GM23338 (cell line): ENCODE measurements around the gene MBD2. TPM values are rescaled to one million over a fixed set of nuclear protein-coding genes. Genes with fewer than 3 reads are reported as not detected.

ENCODE experiments used
- ATAC-seq: fragments of 200-7000 bp; cut with Tn5 transposase; 3 replicates; pipeline ENCODE4 v1.9.1; 2020
- DNase-seq: peaks from one replicate; pipeline ENCODE4 v3.0.0-alpha.2; 2015; ENCODE audit warnings: low spot score
- H2AFZ ChIP-seq: fragments of 200-600 bp; sonication (generic); 2 replicates; pipeline ENCODE4 v1.8.0; 2016; ENCODE audit warnings: antibody characterized with exemption, mild to moderate bottlenecking, moderate library complexity
- H3F3A ChIP-seq: fragments of 200-600 bp; sonication (generic); replicated peaks from 2 replicates; pipeline ENCODE4 v1.8.0; 2017; ENCODE audit warnings: antibody characterized with exemption, mixed run types, low read depth
- H3K27ac ChIP-seq: fragments of 200-600 bp; sonication (generic); 2 replicates; pipeline ENCODE4 v1.6.1; 2016; ENCODE audit warnings: low read depth
- H3K27me3 ChIP-seq: fragments of 200-600 bp; sonication (generic); 2 replicates; pipeline ENCODE4 v1.8.0; 2016; ENCODE audit warnings: mild to moderate bottlenecking, mixed run types, moderate library complexity; ENCODE audit not compliant: insufficient read depth
- H3K36me3 ChIP-seq: fragments of 200-600 bp; sonication (generic); 2 replicates; pipeline ENCODE4 v1.8.0; 2016; ENCODE audit warnings: mild to moderate bottlenecking; ENCODE audit not compliant: insufficient read depth
- H3K4me1 ChIP-seq: fragments of 200-600 bp; sonication (generic); 2 replicates; pipeline ENCODE4 v1.8.0; 2016; ENCODE audit warnings: mild to moderate bottlenecking, moderate library complexity; ENCODE audit not compliant: insufficient read depth
- H3K4me2 ChIP-seq: fragments of 200-600 bp; sonication (generic); 2 replicates; pipeline ENCODE4 v1.7.1; 2017; ENCODE audit warnings: mixed run types
- H3K4me3 ChIP-seq: fragments of 200-600 bp; sonication (generic); 2 replicates; pipeline ENCODE4 v1.6.1; 2016; ENCODE audit warnings: mixed run types
- H3K79me2 ChIP-seq: fragments of 200-600 bp; sonication (generic); replicated peaks from 2 replicates; pipeline ENCODE4 v1.8.0; 2017; ENCODE audit warnings: mild to moderate bottlenecking; ENCODE audit not compliant: insufficient read depth
- H3K9me2 ChIP-seq: fragments of 200-600 bp; sonication (generic); 2 replicates; pipeline ENCODE4 v1.8.0; 2017; ENCODE audit not compliant: insufficient read depth
- H4K20me1 ChIP-seq: fragments of 200-600 bp; sonication (generic); replicated peaks from 2 replicates; pipeline ENCODE4 v1.8.0; 2017; ENCODE audit warnings: mild to moderate bottlenecking; ENCODE audit not compliant: insufficient read depth
- H3K27ac Mint-ChIP-seq: 2 replicates; pipeline ENCODE4 v1.8.0; 2020; ENCODE audit warnings: inconsistent platforms, mild to moderate bottlenecking, moderate library complexity, mixed read lengths
- H3K27me3 Mint-ChIP-seq: 3 replicates; pipeline ENCODE4 v1.8.0; 2022; ENCODE audit warnings: low read depth, mild to moderate bottlenecking, moderate library complexity, mixed read lengths, inconsistent platforms; ENCODE audit not compliant: insufficient read depth, poor library complexity
- H3K36me3 Mint-ChIP-seq: 3 replicates; pipeline ENCODE4 v1.8.0; 2021; ENCODE audit warnings: low read depth, mild to moderate bottlenecking, inconsistent platforms, moderate library complexity, mixed read lengths
- H3K4me1 Mint-ChIP-seq: 3 replicates; pipeline ENCODE4 v1.8.0; 2020; ENCODE audit warnings: mild to moderate bottlenecking, inconsistent platforms, mixed read lengths
- H3K4me3 Mint-ChIP-seq: 3 replicates; pipeline ENCODE4 v1.8.0; 2021; ENCODE audit warnings: moderate library complexity, mild to moderate bottlenecking, inconsistent platforms, mixed read lengths
- H3K9me3 Mint-ChIP-seq: 3 replicates; pipeline ENCODE4 v1.8.0; 2020; ENCODE audit warnings: moderate library complexity, mild to moderate bottlenecking, inconsistent platforms, mixed read lengths
- CREB1 ChIP-seq: fragments of 250-450 bp; sonication (Bioruptor Pico); IDR thresholded peaks from 2 replicates; pipeline ENCODE4 v1.5.0; 2020; ENCODE audit warnings: low read depth, mild to moderate bottlenecking, moderate library complexity
- CTCF ChIP-seq, 2 experiments: fragments of 200-600 bp in 1 of 2; sonication (generic) in 1 of 2; conservative IDR thresholded peaks; 2 replicates each; pipeline versions ENCODE4 v1.5.1 to v1.6.1; 2016 to 2017; ENCODE audit warnings: antibody characterized with exemption in 2 of 2, low read depth in 2 of 2, mild to moderate bottlenecking in 2 of 2, moderate library complexity in 1 of 2
- EZH2 ChIP-seq: fragments of 200-600 bp; sonication (generic); IDR thresholded peaks from one replicate; pipeline ENCODE4 v1.8.0; 2017; ENCODE audit warnings: antibody characterized with exemption, mild to moderate bottlenecking, low read depth; ENCODE audit not compliant: unreplicated experiment
- JUNB ChIP-seq: IDR thresholded peaks from one replicate; pipeline ENCODE4 v1.6.1; 2016; ENCODE audit warnings: antibody characterized with exemption; ENCODE audit not compliant: unreplicated experiment
- NANOG ChIP-seq: IDR thresholded peaks from 2 replicates; pipeline ENCODE4 v1.6.1; 2016; ENCODE audit warnings: antibody characterized with exemption, borderline replicate concordance
- REST ChIP-seq: IDR thresholded peaks from one replicate; pipeline ENCODE4 v1.6.1; 2018; ENCODE audit warnings: antibody characterized with exemption; ENCODE audit not compliant: unreplicated experiment
- ZNF114 ChIP-seq: fragments of 250-450 bp; sonication (Bioruptor Pico); IDR thresholded peaks from 2 replicates; pipeline ENCODE4 v1.5.0; 2020; ENCODE audit warnings: mild to moderate bottlenecking, moderate library complexity
- ZNF331 ChIP-seq: fragments of 250-450 bp; sonication (Bioruptor Pico); IDR thresholded peaks from 2 replicates; pipeline ENCODE4 v1.5.0; 2020; ENCODE audit warnings: low read depth, mild to moderate bottlenecking, moderate library complexity
- polyA plus RNA-seq: library from polyadenylated mRNA; unstranded; fragments of >200 nt; fragmentation: Nextera tagmentation; extraction: Ambion mirVana; gene quantifications from 2 replicates; pipeline ENCODE4 v1.2.1, GENCODE V29; 2016
- total RNA-seq: library from RNA; depleted of rRNA; stranded (reverse); fragments of >200 nt; shearing (Covaris generic); gene quantifications from 2 replicates; pipeline ENCODE4 v1.2.3, GENCODE V29; 2014
- TF ChIP-seq, protein P1 (sequence below): fragments of 250-450 bp; sonication (Bioruptor Pico); IDR thresholded peaks from 2 replicates; pipeline ENCODE4 v1.5.0; 2020; ENCODE audit warnings: mild to moderate bottlenecking, moderate library complexity

Gene MBD2
- total and polyA plus RNA-seq, 2 experiments from 2014 or later: 11.2 to 39.2 TPM

DNA sequence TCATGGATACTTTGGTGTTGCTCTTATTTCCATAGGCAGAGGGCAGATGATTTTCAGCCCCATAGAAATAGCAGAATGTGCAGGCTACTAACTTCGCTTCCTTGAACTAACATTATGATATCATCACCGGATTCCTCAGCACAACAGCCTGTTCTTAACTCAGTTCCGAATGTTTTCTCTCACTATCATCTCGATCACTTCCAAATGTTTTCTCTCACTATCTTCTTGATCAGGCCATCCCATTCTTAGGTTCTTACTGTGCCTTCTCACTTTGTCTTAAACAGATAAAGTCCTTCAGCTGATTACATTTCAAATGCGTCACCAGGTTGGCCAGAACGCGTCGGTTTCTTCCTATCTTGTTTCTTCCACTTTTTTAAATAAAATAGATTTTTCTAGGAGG lies 11.4 kb upstream of the MBD2 start:
- Histone ChIP-seq H3K4me1 (peaks cover 3% of the 10 kb centered on the region; the same call in 1 of the 2 replicates), H3K79me2 (no peaks in the 10 kb centered on the region), H3K27me3 (no peaks in the 10 kb centered on the region), H3K4me3 (no peak overlapping the region), H3K4me2 (no peak overlapping the region), H3F3A (no peaks in the 10 kb centered on the region), H3K36me3 (no peaks in the 10 kb centered on the region), H3K27ac (no peak overlapping the region), H2AFZ (peak overlapping the region; percentile 40; the same call in 1 of the 2 replicates), H4K20me1 (no peaks in the 10 kb centered on the region), H3K9me2 (peaks cover 4% of the 10 kb centered on the region)
- Mint-ChIP-seq H3K36me3 (no peaks in the 10 kb centered on the region), H3K9me3 (no peaks in the 10 kb centered on the region), H3K4me1 (no peaks in the 10 kb centered on the region), H3K27me3 (no peaks in the 10 kb centered on the region), H3K4me3 (no peak overlapping the region), H3K27ac (no peak overlapping the region)
- no peak for ATAC-seq
- no peak for DNase-seq
- TF ChIP-seq, protein P1, sequence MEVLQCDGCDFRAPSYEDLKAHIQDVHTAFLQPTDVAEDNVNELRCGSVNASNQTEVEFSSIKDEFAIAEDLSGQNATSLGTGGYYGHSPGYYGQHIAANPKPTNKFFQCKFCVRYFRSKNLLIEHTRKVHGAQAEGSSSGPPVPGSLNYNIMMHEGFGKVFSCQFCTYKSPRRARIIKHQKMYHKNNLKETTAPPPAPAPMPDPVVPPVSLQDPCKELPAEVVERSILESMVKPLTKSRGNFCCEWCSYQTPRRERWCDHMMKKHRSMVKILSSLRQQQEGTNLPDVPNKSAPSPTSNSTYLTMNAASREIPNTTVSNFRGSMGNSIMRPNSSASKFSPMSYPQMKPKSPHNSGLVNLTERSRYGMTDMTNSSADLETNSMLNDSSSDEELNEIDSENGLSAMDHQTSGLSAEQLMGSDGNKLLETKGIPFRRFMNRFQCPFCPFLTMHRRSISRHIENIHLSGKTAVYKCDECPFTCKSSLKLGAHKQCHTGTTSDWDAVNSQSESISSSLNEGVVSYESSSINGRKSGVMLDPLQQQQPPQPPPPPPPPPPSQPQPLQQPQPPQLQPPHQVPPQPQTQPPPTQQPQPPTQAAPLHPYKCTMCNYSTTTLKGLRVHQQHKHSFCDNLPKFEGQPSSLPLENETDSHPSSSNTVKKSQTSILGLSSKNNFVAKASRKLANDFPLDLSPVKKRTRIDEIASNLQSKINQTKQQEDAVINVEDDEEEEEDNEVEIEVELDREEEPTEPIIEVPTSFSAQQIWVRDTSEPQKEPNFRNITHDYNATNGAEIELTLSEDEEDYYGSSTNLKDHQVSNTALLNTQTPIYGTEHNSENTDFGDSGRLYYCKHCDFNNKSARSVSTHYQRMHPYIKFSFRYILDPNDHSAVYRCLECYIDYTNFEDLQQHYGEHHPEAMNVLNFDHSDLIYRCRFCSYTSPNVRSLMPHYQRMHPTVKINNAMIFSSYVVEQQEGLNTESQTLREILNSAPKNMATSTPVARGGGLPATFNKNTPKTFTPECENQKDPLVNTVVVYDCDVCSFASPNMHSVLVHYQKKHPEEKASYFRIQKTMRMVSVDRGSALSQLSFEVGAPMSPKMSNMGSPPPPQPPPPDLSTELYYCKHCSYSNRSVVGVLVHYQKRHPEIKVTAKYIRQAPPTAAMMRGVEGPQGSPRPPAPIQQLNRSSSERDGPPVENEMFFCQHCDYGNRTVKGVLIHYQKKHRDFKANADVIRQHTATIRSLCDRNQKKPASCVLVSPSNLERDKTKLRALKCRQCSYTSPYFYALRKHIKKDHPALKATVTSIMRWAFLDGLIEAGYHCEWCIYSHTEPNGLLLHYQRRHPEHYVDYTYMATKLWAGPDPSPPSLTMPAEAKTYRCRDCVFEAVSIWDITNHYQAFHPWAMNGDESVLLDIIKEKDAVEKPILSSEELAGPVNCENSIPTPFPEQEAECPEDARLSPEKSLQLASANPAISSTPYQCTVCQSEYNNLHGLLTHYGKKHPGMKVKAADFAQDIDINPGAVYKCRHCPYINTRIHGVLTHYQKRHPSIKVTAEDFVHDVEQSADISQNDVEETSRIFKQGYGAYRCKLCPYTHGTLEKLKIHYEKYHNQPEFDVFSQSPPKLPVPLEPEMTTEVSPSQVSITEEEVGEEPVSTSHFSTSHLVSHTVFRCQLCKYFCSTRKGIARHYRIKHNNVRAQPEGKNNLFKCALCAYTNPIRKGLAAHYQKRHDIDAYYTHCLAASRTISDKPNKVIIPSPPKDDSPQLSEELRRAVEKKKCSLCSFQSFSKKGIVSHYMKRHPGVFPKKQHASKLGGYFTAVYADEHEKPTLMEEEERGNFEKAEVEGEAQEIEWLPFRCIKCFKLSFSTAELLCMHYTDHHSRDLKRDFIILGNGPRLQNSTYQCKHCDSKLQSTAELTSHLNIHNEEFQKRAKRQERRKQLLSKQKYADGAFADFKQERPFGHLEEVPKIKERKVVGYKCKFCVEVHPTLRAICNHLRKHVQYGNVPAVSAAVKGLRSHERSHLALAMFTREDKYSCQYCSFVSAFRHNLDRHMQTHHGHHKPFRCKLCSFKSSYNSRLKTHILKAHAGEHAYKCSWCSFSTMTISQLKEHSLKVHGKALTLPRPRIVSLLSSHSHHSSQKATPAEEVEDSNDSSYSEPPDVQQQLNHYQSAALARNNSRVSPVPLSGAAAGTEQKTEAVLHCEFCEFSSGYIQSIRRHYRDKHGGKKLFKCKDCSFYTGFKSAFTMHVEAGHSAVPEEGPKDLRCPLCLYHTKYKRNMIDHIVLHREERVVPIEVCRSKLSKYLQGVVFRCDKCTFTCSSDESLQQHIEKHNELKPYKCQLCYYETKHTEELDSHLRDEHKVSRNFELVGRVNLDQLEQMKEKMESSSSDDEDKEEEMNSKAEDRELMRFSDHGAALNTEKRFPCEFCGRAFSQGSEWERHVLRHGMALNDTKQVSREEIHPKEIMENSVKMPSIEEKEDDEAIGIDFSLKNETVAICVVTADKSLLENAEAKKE (CRISPR knock-in tag): no peak
- TF ChIP-seq ZNF331 (CRISPR knock-in tag) (no peak), EZH2 (no peak), ZNF114 (CRISPR knock-in tag) (no peak), NANOG (no peak), CREB1 (CRISPR knock-in tag) (no peak), REST (no peak), CTCF (conservative IDR thresholded peaks at IDR 0.05; ENCODE audit: low read depth in 2 of 2) (no peak), JUNB (no peak)
